ENCODE measurements around the gene SOX13. TPM values are rescaled to one million over a fixed set of nuclear protein-coding genes. Genes with fewer than 3 reads are reported as not detected.

SOX13 gene
- total RNA-seq, 1 donor from 2014 or later: 0.42 TPM

DNA sequence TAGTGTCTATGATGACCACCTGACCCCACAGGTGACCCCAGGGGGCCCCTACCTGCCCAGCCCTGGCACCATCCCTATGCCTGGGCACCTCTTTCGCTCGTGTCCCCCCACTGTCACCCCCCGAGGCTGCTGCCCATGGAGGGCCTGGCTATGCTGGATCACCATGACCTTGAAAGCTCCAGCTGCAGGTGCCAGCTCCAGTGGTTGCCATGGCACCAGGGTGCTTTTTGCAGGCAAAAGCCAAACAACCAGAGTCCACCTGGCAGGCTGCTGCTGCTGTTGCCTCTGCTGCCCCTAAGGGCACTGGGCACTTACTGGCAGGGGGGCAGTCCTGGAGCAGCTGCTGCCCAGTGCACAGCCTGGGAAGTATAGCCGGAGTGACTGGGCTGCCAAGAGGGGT, 57.3 kb downstream of the SOX13 start:
- intact Hi-C loops (cut with micrococcal nuclease): no loop called here

DNA sequence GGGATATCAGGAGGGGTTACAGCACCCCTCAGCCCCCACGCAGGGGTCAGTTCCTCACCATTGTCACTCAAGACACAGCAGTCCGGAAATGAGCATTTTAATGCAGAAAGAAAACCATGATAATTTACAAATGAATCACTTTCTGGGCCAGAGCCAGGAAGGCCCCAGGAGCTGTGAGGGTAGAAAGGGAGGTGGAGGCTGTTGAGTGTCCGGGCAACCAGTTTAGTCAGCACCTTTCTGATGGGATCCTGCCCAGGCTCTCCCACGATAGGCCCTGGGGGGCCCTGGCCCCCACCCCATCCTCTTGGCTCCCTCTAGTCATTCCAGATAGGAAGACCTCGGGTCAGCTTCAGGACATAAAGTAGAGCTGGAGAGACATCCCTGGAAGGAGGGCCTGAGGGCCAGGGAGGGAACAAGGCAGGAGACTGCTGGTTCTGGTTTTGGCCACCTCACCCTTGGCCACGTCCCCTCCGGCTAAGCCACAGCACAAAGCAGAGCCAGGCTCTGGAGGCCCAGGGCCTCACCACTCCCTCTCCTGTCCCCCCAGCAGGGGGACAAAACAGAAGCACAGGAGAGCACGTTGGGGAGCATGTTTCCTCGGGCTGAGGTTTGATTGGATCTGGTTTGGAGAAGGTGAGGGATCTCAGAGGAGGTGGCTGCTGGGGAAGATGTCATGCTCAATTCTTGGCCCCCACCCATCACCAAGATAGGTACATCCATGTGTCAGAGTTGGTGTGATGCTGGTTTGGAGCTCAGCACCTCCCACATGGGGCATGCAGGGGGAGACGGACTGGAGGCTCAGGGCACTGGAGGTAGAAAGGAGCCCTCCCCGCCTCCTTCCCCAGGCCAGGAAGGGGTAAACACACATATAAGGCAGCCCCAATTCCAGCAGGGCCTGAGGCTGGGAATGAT, 58.3 kb downstream of the SOX13 start:
- intact Hi-C loops (cut with micrococcal nuclease): no loop called here

DNA sequence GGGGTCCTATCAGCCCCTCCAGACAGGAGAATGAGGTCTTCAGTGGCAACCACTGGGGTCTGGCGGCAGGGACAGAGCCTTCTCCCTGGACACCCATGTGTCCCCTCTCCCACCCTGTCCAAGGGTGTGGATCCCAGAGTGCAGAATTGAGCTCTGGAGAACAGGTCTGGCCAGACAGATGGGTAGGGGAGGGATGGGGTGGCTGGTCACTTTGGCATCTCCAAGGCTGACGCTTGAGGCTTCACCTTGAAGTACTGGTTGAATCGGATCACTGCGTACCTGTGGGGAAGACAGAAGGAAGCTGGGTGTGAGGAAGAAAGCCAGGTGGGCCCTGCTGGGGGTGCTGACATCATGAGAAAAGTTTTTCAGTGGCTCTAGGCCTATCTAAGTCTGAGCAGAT, 59.1 kb downstream of the SOX13 start:
- intact Hi-C loops (cut with micrococcal nuclease): no loop called here

DNA sequence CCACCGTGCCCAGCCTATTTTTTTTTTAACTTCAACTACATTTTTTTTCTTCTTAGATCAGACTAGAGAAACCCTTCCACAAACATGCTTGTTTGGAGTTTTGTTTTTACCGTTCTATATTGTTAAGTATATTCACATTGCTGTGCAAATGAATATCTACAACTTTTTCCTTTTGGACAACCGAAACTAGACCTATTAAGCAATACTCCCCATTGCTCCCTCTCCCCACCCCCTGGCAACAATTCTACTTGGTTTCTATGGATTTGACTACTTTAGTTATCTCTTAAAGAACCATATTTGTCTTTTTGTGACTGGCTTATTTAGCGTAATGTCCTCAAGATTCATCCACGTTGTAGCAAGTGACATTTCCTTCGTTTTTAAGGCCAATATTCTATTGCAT, 59.8 kb downstream of the SOX13 start:
- intact Hi-C loops (cut with micrococcal nuclease): no loop called here

DNA sequence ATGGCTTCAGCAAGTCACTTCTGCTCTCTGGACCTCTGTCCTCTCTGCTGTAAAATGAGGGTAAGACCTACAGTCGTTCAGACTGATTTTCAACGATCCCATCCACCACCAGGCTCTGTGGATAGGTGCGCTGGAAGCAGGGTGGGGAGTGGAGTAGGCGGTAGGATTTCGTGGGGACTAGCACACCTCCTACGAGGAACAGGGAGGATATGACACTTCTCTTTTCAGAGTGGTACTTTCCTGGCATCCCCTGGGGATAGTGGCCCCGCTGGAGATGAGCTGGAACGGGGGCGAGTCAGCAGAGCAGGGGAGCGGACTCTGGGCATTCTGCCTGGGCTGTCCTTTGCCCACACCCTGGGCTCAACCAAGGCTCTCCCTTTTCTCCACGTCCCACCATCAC, 61.2 kb downstream of the SOX13 start:
- intact Hi-C loops (cut with micrococcal nuclease): no loop called here

DNA sequence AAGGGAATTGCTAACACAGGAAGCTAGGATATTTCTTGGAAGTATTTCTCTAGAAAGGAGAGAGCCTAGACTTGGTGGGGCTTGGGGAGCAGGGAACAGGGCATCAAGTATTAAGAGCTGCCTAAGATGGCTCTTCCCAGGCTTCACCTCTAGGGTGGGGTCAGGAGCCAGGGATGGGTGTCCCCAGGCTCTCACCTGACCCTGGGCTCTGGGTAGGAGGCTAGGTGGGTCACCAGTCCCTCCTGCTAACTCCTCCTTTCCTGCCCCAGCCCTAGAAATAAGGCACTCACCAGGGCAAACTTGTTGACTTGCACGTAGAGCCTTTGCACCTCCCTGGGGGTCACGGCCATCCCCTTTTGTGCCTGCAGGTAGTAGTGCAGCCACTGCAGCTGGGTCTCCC, 63.9 kb downstream of the SOX13 start:
- intact Hi-C loops (cut with micrococcal nuclease): no loop called here

DNA sequence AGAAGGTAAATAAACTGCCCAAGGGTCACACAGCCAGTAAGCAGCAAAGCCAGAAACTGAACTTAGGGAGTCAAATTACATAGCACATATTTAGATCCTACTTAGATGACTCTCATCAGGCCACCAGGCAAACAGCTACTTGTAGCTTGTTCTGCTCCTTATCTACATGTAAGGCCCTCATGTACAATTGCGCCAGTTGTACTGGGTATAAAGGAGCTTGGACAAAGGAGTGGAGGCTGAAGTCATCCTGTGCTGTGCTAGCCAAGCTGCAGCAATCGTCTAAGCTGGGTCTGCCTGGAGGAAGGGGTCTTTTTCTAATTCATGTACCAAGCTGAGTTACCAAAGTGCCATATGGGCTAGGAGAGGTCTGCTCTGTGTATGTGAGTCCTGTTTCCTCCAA, 66.2 kb downstream of the SOX13 start:
- intact Hi-C loops (cut with micrococcal nuclease): no loop called here

DNA sequence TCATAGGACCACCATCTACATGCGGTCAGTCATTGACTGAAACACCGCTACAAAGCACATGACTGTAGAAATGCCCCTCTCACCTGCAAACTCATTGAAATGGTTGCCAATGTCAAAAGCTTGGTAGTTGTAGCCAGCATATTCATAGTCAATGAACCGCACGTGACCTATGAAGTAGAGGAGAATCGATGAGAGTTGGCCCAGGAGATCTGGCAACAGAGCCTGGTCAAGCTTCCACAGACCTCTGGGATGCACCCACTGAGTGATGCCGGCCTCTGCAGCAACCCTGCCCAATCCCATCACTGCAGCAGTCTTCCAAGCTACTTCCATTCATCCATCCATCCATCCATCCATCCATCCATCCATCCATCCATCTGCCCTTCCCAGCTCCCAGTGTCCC, 67.0 kb downstream of the SOX13 start:
- intact Hi-C loops (cut with micrococcal nuclease): no loop called here

DNA sequence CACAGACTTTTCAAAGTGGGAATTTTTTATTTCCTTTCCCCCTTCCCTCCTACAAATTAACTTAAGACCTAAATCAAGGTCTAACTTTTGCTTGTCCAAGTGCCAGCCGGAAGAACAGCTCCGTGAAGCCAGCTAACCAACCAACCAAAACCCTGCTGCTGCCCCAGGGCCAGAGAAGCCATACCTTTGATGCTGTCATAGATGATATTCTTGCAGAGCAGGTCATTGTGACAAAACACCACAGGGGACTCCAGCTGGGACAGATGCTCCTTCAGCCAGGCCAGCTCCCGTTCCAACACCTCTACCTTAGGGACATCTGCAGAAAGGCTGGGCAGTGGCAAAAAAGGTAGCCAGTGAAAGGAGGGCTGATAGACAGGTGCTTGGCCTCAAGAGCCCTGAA, 68.2 kb downstream of the SOX13 start:
- intact Hi-C loops (cut with micrococcal nuclease): no loop called here

DNA sequence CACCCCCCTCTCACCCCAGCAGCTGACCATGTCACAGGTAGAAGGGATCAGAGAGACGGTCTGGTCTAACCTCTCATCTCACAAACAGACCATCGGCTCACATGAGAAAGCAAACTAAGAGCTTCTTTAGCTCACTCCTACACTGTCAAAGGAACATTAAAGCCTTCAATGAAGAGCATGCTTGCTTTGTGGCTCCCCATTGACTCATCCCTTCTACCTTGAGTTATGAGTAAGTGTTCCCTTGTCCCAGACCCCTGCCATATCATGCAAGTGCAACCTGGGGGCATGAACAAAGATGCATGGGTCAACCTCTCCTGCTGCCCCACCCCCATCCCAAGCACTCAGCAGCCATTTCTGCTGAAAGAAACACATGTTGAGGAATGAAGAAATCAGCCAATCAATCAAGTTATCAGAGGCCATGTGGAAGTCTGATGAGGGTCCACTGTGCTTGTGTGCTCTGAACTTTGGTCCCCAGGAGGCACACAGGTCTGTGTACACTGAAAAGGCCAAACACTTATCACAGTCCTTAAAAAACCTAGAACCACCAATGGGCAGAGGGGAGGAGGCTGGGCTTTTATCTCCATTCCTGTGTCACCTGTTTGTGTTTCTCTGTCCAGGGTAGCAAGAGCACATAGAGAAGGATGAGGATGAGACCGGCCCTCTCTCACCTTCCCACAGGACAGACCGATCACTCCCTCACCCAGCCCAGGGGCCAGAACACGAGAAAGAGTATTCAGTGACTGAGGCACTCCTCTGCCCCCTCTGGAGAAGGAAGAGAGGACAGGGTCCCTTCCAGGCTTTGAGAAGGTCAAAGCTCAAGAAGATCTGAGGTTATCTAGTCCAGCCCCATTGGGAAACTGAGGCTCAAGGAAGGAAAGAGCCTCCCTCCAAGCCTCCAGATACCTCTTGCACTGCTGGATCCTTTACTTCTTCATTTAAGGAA, 69.4 kb downstream of the SOX13 start:
- intact Hi-C loops (cut with micrococcal nuclease): no loop called here

DNA sequence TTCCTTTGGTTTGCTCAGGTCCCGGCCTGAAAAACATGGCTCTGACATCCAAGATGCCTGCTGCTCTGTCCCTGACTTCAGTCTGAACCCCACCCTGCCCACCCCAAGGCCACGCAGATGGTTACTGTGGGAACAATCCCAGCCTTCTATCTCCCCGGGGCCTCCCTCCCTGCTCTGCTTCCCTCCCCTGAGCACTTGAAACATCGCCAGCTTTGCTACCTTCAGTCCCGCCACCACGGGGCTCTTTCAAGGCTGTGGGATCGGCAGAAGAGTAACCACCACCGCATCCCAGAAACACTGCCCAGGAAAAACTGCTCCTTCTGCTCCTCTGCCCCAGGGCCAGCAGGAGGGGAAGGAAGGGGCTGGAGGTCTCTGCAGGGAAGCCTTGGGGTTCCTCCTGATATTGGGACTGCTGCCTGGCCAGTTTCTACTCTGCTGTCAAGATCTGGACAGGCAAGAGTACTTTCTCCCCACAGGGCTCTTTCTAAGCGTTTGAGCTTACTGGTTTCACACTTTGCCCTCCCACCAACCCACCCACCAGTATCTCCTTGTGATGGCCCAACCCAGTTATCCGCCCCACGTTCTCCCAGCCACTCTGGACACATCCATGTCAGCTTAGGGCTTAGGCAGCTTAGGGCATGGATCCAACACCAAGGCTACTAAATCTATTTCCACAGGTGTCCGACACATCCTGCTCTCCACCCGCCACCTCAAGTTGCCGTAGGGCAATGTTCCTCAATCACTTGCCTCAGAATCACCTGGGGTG, 70.5 kb downstream of the SOX13 start:
- intact Hi-C loops (cut with micrococcal nuclease): no loop called here

DNA sequence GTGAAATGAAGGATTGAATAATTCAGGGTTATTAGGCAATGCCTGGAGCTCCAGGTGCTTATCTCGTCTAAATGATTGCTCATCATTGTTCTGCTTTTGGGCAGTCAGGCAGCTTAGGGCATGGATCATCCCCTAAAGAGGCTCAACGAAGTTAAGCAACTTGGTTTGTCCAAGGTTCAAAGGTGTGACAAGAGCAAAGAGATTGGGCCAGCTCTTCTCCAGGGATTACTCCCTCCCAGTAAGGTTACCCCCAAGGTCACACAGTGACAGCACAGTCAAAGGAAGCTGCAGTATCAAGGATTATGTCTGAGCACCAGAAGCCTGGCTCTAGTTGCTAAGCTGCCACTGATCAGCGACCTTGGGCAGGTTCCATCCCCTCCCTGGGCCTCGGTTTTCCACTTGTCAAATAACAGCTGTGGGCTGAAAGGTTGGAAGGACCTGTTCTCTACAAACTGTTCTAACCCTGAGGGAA, 72.2 kb downstream of the SOX13 start:
- intact Hi-C loops (cut with micrococcal nuclease): no loop called here

DNA sequence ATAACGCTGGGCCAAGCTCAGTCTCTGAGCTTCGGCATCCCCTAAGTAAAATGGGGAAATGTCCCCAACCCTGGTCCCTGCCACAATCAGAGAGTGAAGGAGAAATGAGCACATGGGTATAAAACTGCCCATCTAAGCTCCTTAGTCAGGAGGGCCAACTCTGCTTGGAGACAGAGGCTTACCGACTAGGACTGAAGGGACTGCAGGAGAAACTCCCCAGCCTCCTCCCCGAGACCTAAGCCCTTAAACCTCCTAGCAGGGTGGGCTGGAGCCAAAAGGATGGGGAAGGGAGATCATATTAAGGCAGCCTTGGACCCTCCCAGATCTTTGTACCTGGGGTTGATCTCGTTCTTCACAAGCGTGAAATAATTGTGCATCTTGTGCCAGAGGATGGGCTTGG, 73.4 kb downstream of the SOX13 start:
- intact Hi-C loops (cut with micrococcal nuclease): no loop called here

DNA sequence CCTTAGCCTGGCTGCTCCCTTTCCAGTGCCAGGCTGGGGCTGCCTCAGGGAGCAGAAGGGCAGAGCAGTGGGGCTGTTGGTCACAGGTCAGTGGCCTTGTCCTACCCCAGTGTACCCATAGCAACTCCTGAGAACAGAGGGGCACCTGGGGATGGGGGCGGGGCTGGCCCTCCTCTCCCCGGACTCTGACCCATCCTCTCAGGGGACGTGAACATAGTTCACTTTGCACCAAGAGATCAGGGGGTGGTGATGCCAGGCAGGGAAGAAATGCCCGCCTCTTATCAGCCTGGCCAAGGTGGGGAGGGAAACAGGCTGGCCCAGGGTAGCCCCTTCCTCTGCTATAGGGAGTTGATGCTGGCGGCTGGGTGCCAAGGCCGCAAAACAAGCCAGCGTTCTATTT, 74.0 kb downstream of the SOX13 start:
- intact Hi-C loops (cut with micrococcal nuclease): no loop called here

DNA sequence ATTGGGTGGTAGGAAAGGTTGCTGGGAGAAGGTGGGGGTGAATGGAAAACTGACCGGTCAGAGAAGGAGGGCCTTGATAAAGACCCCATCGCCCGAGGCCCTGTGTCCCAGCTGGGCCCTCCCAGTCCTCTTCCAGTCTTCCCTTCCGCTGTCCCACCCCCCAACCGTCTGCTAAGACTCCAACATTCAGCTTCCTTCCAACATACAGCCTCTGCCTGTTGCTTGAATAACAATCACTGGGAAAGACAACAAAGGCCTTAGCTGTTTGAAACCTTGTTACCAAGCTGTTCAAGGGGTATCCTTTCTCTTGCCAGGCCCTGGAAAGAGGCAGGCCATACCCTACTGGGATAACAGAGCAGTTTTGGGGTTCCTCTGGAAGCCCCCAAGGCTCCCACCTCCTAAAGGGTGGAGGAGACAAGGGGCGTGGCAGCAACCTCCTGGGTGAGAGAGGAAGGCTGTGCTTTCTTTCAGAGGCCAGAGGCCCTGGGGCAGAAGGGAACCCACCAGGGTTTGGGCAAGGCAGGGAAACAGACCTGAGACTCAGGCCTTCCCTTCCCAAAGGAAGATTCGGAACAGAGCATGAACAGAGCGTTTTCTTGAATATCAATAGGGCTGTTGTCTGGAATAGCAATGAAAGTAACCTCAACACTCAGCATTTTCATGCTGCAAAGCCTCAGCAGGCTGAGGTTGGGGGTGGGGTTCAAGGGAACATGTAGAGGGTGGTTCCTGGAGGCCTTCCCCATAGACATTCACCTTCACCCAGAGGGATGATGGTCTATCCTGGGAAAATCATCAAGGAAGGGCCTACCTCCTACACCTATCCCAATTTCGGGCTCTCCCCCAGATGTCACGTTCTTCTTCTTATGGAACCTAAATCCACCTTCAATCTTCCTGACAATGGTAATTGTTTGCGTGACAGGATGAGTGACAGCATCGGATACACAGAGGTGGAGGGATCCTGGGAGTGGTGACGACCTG, 74.8 kb downstream of the SOX13 start:
- intact Hi-C loops (cut with micrococcal nuclease): no loop called here

DNA sequence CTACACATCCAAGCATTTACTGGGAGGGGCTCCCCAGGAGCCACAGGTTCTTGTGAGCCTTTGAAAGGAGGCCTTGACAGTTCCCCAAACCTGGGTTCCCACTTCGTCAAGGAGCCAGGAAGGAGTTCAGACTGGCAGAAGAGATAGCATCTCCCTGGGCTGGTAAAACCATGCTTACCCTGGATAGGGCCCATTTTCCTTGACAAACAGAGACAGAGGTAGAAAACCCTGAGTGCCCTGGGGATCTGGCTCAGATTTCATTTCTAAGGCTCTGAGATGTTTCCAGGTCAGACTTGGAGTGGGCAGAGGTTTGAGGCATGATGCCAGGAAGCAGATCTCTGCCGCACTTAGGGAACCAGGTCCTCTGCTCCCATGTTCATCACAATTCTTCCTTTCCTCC, 76.2 kb downstream of the SOX13 start:
- intact Hi-C loops (cut with micrococcal nuclease): no loop called here

DNA sequence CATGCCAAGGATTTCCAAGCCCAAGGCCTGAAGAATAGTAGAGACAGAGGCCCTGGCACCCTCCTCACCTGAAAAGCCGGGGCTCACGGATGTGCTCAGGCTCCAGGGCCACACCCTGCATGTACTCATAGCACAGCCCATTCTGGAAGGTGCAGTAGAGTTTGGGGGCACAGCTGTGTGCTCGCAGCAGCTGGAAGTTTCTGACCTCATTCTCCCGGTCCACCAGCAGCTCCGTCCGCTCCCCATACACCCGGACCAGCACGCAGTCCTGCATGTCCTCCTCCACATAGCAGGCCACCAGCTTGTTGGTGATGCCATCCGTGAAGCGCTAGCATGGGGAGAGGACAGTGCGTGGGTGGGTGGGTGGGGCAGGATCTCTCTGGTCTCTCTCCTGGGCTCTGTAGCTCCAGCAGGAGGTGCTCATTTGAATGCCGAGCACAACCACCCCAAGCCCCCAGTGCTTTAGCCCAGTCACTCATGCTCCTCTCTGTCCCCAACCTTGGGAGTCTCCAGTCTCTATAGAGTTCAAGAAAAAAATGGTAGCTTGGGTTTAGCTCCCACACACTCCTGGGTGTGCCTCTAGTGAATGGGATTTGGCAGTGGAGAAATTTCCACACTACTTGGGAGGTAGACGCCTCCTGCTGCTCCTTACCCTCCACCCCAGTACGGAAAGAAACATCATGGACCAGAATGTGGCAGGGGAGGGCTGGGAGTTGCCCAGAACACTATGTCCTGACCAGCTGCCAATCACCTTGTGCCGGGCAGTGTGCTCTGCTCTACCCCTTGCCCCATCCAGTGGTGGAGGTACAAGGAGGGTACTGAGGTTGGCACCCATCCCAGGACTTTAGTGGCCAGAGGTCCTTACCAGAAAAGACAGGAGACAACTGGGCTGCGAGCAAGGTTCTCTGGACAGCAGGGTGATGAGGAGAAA, 77.0 kb downstream of the SOX13 start:
- intact Hi-C loops (cut with micrococcal nuclease): no loop called here

DNA sequence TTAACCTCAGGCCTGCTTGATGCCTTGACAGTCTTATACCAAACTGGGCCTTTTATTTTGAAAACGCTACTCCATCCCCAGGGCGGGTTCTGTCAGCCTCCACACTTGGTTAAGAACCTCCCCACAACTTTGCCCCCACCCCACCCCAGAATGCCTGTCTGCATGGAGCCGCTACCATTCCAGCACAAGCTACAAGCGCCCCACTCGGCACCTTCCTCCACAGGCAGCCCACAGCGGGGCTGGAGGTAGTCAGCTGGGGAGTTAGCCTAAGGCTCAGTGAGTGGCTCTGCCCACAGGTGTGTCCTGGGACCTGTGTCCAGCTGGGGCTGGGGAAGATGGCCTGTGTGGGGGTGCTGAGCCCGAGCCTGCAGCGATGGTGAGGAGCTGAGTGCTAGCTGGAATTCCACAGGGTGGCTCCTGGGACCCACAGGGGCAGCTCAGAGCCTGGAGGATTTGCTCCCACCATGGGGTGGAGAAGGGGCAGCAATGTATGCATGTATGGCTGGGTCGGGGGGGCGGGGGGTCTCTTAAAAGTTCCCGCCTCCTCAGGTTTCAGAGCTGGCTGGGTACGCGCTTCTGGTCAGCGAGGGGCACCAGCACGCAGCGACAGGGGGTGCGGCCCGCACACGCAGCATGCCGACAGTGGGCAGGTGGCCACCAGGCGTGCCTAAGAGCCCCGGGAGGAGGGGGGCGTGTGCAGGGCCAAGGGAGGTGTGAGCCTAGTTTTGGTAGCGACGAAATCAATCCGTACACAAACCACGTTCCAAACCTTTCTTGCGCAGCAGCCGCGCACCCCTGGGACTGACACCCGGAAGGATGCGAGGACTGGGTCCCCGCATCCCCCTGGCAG, 78.0 kb downstream of the SOX13 start:
- intact Hi-C loops (cut with micrococcal nuclease): no loop called here

All from T-helper 1 cell treated with Interleukin-12 subunit alpha and Interleukin-12 subunit beta and Interleukin-4 antibody, amounts not matched to agents 30 ng/mL and 1 ng/mL, for 36 hours (primary cell).